GM18498 (cell line): ENCODE measurements around the gene TAB3.
"Not testable (repeated sequence)": the region's sequence is repeated elsewhere in the genome, so short reads cannot be mapped to it uniquely, and the experiment has no call there.

ENCODE experiments used
- ATAC-seq: cut with Tn5 transposase; IDR thresholded peaks from one replicate; pipeline ENCODE4 v1.9.1; 2021; ENCODE audit warnings: mild to moderate bottlenecking, moderate library complexity; ENCODE audit not compliant: unreplicated experiment

The TAB3 gene

DNA sequence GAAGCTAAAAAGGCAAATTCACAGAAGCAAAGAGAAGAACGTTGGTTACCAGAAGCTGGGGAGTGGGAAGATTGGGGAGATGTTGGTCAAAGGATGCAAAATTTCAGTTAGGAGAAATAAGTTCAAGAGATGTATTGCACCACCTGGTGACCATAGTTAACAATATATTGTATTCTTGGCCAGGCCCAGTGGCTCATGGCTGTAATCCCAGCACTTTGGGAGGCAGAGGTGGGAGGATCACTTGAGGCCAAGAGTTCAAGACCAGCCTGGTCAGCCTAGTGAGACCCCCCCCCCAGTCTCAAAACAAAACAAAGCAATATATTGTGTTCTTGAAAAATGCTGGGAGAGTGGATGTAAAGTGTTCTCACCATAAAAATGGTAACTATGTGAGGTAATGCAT is 67.9 kb downstream of the TAB3 start:
- ATAC-seq = no peak

DNA sequence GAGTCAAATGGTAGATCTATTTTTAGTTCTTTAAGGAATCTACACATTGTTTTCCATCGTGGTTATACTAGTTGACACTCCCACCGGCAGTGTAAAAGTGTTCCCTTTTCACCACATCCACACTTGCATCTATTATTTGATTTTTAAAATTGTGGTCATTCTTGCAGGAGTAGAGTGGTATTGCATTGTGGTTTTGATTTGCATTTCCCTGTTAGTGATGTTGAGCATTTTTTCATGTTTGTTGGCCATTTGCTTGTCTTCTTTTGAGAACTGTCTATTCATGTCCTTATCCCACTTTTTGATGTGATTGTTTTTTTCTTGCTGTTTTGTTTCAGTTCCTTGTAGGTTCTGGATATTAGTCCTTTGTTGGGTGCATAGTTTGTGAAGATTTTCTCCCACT is 70.0 kb downstream of the TAB3 start:
- ATAC-seq = no peak

DNA sequence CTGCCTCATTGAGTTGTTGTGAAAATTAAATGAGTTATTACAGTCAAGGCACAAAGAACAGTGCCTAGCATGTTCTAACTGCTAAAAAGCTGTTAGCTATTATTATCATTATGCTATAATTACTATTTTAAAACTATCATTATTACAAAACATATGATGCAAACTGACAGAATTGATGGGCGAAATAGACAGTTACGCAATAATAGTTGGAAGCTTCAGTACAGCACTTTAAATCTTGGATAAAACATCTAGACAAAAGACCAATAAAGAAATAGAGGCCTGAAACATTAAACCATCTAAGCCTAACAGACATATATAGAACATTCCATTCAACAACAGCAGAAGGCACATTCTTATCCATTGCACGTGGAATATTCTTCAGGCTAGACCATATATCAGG is 73.0 kb downstream of the TAB3 start:
- no peak for ATAC-seq

GRCh38 chrX:30814978-30815377 is 74.1 kb downstream of the TAB3 start:
- ATAC-seq = no peak

DNA sequence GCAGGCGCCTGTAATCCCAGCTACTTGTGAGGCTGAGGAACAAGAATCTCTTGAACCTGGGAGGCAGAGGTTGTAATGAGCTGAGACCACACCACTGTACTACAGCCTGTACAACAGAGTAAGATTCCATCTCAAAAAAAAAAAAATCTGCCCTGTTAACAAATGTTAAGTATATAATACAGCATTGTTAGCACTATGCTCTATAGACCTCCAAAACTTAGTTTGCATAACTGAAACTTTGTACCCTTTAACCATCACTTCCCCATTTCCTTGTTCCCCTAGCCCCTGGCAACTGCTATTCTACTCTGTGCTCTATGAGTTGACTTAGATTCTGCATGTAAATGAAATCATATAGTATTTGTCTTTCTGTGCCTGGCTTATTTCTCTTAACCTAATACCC is 76.7 kb downstream of the TAB3 start:
- peak; percentile 100 for ATAC-seq

- no peak for ATAC-seq
Observed at GRCh38 chrX:30806187-30806728, 82.8 kb downstream of the TAB3 start.

GRCh38 chrX:30804462-30804861 is 84.6 kb downstream of the TAB3 start:
- no peak for ATAC-seq

DNA sequence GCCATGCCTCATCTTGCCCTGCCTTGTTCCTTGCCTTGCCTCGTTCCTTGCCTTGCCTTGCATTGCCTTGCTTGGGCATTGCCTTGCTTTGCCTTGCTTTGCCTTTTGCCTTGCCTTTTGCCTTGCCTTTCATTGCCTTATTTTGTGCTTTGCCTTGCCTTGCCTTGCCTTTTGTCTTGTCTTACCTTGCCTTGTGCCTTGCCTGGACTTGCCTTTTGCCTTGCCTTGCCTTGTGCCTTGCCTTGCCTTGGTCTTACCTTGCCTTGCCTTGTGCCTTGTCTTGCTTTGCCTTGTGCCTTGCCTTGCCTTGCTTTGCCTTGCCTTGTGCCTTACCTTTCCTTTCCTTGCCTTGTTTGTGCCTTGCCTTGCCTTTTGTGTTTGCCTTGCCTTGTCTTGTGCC is 88.2 kb downstream of the TAB3 start:
- ATAC-seq = no peak

- no peak for ATAC-seq
Observed at GRCh38 chrX:30799327-30799726, 89.7 kb downstream of the TAB3 start.

DNA sequence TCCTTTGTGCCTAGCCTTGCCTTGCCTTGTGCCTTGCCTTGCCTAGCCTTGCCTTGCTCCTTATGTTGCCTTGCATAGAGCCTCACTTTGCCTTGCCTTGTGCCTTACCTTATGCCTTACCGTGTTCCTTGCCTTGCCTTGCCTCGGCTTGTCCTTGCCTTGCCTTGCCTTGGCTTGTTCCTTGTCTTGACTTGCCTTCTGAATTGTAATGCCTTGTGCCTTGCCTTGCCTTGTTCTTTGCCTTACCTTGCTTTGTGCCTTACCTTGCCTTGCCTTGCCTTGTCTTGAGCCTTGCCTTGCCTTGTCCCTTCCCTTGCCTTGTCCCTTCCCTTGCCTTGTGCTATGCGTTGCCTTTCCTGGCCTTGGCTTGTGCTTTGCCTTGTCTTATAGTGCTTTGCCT is 90.2 kb downstream of the TAB3 start:
- ATAC-seq = no peak

DNA sequence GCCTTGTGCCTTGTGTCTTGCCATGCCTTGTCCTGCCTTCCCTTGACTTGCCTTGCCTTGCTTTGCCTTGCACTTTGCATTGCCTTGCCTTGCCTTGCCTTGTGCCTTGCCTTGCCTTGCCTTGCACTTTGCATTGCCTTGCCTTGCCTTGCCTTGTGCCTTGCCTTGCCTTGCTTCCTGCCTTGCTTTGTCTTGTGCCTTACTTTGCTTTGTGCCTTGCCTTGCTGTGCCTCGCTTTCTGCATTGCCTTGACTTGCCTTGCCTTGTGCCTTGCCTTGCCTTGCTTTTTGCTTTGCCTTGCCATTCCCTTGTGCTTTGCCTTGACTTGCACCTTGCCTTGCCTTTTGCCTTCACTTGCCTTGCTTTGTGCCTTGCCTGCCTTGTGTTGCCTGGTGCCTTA is 91.8 kb downstream of the TAB3 start:
- ATAC-seq = not testable (repeated sequence)

DNA sequence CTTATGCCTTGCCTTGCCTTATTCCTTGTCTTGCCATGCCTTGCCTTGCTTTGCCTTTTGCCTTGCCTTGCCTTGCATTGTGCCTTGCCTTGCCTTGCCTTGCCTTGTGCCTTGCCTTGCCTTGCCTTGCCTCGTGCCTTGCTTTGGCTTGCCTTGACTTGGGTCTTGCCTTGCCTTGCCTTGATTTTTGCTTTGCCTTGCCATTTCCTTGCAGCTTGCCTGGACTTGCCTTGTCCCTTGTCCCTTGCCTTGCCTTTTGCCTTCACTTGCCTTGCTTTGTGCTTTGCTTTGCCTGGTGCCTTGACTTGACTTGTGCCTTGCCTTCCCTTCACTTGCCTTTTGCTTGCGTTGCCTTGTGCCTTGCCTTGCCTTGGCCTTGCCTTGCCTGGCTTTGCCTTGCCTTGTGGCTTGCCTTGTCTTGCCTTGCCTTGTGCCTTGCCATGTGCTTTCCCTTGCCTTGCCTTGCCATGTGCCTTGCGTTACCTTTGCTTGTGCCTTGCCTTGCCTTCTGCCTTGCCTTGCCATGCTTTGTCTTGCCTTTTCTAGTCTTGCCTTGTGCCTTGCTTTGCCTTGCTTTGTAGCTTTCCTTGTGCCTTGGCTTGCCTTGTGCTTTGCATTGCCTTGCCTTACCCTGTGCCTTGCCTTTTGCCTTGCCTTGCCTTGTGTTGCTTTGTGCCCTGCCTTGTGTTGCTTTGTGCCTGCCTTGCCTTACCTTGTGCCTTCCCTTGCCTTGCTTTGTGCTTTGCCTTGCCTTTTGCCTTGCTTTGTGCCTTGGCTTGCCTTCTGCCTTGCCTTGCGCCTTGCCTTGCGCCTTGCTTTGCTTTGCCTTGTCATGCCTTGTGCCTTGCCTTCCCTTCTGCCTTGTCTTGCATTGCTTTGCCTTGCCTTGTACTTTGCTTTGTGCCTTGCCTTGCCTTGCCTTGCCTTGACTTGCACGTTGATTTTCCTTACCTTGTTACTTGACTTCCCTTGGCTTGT is 92.8 kb downstream of the TAB3 start:
- ATAC-seq = no peak

DNA sequence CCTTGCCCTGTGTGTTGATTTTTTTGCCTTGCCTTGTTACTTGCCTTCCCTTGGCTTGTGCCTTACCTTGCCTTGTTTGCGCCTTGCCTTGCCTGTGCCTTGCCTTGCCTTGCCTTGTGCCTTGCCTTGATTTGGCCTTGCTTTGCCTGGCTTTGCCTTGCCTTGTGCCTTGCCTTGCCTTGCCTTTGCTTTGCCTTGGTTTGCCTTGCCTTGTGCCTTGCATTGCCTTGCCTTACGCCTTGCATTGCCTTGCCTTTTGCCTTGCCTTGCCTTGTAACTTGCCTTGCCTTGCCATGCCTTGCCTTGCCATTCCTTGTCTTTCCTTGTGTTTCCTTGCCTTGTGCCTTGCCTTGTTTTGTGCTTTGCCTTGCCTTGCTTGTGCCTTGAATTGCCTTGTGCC is 94.6 kb downstream of the TAB3 start:
- no peak for ATAC-seq

GRCh38 chrX:30793767-30794103 is 95.3 kb downstream of the TAB3 start:
- ATAC-seq = no peak

DNA sequence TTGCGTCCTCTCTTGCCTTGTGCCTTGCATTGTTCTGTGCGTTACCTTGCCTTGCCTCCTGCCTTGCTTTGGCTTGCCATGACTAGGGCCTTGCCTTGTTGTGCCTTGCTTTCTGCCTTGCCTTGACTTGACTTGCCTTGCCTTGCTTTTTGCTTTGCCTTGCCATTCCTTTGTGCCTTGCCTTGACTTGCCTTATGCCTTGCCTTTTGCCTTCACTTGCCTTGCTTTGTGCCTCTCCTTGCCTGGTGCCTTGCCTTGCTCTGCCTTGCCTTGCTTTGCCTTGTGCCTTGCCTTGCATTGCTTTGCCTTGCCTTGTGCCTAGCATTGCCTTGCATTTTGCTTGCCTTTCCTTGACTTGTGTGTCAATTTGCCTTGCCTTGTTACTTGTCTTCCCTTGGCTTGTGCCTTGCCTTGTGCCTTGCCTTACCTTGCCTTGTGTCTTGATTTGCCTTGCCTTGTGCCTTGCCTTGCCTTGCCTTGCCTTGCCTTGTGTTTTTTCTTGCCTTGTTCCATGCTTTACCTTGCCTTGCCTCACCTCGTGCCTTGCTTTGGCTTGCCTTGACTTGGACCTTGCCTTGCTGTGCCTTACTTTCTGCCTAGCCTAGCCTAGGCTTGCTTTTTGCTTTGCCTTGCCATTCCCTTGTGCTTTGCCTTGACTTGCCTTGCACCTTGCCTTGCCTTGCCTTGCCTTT is 95.8 kb downstream of the TAB3 start:
- no peak for ATAC-seq

- ATAC-seq = no peak
Observed at GRCh38 chrX:30791296-30792278, 97.5 kb downstream of the TAB3 start.

DNA sequence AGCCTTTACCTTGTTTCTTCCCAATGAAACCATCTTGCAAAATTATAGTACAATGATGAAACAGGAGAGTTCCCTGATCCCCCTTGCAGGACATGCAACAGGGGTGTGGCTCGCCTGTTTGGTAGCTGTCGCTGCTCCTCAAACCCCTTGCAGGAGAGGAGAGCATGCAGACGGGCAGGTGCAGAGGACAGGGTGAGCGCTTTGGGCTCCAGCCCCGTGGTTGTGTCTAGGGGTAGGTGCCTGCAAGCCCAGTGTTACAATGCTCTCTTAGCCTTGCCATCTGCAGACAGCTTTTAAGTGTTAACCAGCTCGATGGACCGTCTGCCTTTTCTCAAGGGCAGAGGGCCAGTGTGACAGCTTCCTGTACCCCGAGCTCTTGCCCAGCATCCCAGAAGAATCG is 102.0 kb downstream of the TAB3 start:
- no peak for ATAC-seq

- ATAC-seq = no peak
Observed at GRCh38 chrX:30786374-30786773, 102.7 kb downstream of the TAB3 start.

DNA sequence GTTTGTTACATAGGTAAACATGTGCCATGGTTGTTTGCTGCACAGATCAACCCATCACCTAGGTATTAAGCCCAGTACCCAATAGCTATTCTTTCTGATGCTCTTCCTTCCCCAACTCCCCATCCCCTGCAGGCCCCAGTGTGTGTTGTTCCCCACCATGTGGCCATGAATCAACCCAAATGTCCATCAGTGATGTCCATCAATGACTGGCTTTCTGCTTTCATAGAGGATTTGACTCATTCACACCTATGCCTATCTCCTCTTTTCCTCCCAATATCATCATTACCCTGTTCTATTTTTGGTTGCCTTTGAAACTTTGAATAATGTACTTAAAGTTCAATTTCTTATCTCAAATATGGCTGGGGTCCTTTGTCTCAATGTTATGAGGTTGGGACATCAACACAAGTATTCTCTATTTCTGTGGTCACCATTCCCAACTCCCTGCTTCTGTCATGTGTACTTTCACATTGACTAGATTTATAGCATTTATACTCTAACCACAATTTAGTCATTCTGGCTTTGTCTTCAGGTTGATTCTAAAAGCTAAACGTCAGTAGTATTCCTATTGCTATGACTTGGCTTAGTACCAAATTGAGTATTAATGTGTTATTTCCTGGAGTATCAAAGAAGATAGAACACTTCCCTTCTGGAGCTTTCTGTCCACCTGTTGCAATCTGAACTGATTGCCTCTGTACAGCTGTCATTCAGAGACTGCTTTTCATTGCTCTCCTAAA is 107.2 kb downstream of the TAB3 start:
- ATAC-seq = no peak

- ATAC-seq = no peak
Observed at GRCh38 chrX:30779453-30780030, 109.5 kb downstream of the TAB3 start.
